Hepatocyte (in vitro differentiated cells): Measurements from ENCODE around the gene TRAF3. TPM values are rescaled to one million over a fixed set of nuclear protein-coding genes. Genes with fewer than 3 reads are reported as not detected.

Source experiments
- DNase-seq: peaks from one replicate; pipeline ENCODE4 v3.0.0-alpha.2; 2016; ENCODE audit warnings: low spot score
- H2AFZ ChIP-seq: fragments of 200-600 bp; sonication (generic); 2 replicates; pipeline ENCODE4 v1.6.0; 2016; ENCODE audit warnings: antibody characterized with exemption, mild to moderate bottlenecking
- H3K27ac ChIP-seq: fragments of 200-600 bp; sonication (generic); 2 replicates; pipeline ENCODE4 v1.5.1; 2016; ENCODE audit warnings: mild to moderate bottlenecking
- H3K27me3 ChIP-seq: fragments of 200-600 bp; sonication (generic); 2 replicates; pipeline ENCODE4 v1.6.1; 2016
- H3K36me3 ChIP-seq: fragments of 200-600 bp; sonication (generic); replicated peaks from 2 replicates; pipeline ENCODE4 v1.5.1; 2016; ENCODE audit warnings: low read depth; ENCODE audit not compliant: insufficient read depth
- H3K4me1 ChIP-seq: fragments of 200-600 bp; sonication (generic); 2 replicates; pipeline ENCODE4 v1.5.1; 2016; ENCODE audit warnings: mild to moderate bottlenecking, moderate library complexity; ENCODE audit not compliant: insufficient read depth
- H3K4me2 ChIP-seq: fragments of 200-600 bp; sonication (generic); 2 replicates; pipeline ENCODE4 v1.6.0; 2016
- H3K4me3 ChIP-seq: fragments of 200-600 bp; sonication (generic); 2 replicates; pipeline ENCODE4 v1.5.1; 2016; ENCODE audit warnings: mild to moderate bottlenecking
- H3K79me2 ChIP-seq: fragments of 200-600 bp; sonication (generic); 2 replicates; pipeline ENCODE4 v1.6.0; 2017; ENCODE audit warnings: mild to moderate bottlenecking
- H3K9me2 ChIP-seq: fragments of 200-600 bp; sonication (generic); replicated peaks from 2 replicates; pipeline ENCODE4 v1.6.0; 2017; ENCODE audit warnings: mild to moderate bottlenecking; ENCODE audit not compliant: insufficient read depth
- H3K9me3 ChIP-seq: fragments of 200-600 bp; sonication (generic); 2 replicates; pipeline ENCODE4 v1.5.1; 2016; ENCODE audit warnings: low read depth, mild to moderate bottlenecking
- H4K20me1 ChIP-seq: fragments of 200-600 bp; sonication (generic); 2 replicates; pipeline ENCODE4 v1.6.0; 2016; ENCODE audit warnings: mild to moderate bottlenecking; ENCODE audit not compliant: insufficient read depth, poor library complexity, severe bottlenecking
- CTCF ChIP-seq: fragments of 200-600 bp; sonication (generic); IDR thresholded peaks from 2 replicates; pipeline ENCODE4 v1.5.1; 2016; ENCODE audit warnings: antibody characterized with exemption, mild to moderate bottlenecking; ENCODE audit not compliant: poor library complexity
- EZH2 ChIP-seq: fragments of 200-600 bp; sonication (generic); IDR thresholded peaks from 2 replicates; pipeline ENCODE4 v1.6.1; 2016; ENCODE audit warnings: antibody characterized with exemption, mild to moderate bottlenecking, borderline replicate concordance
- EZH2phosphoT487 ChIP-seq: fragments of 200-600 bp; sonication (generic); IDR thresholded peaks from one replicate; pipeline ENCODE4 v1.6.1; 2018; ENCODE audit warnings: antibody characterized with exemption, mild to moderate bottlenecking, low read depth, moderate library complexity; ENCODE audit not compliant: unreplicated experiment, severe bottlenecking
- WGBS: methylation state at CpG from one replicate; pipeline ENCODE4 v1.1.6; 2016; ENCODE audit warnings: low lambda C conversion rate; ENCODE audit errors: missing lambda C conversion rate; 5-methylcytosine and 5-hydroxymethylcytosine counted together
- polyA plus RNA-seq: library from polyadenylated mRNA; unstranded; fragments of >200 nt; fragmentation: Nextera tagmentation; extraction: Ambion mirVana; gene quantifications from 2 replicates; pipeline ENCODE4 v1.2.1, GENCODE V29; 2016
- total RNA-seq: library from RNA; depleted of rRNA; stranded (reverse); fragments of >200 nt; gene quantifications from 2 replicates; pipeline ENCODE4 v1.2.3, GENCODE V29; 2014

TRAF3 gene
- total and polyA plus RNA-seq, 2 experiments from 2014 or later: 8.0 to 15.8 TPM

GRCh38 chr14:102870994-102871831 lies 94.0 kb downstream of the TRAF3 start:
- H3K79me2 ChIP-seq: peaks cover 3% of the 10 kb centered on the region
- no peak overlapping the region for H3K4me3 ChIP-seq
- no peaks in the 10 kb centered on the region for H3K9me2 ChIP-seq
- no peak for TF ChIP-seq EZH2
- TF ChIP-seq CTCF: no peak
- TF ChIP-seq EZH2phosphoT487: no peak
- no peak for DNase-seq
- no peaks in the 10 kb centered on the region for H3K27me3 ChIP-seq
- peaks cover 15% of the 10 kb centered on the region for H3K4me1 ChIP-seq
- H2AFZ ChIP-seq: no peak overlapping the region
- H4K20me1 ChIP-seq: no peaks in the 10 kb centered on the region
- no peak overlapping the region for H3K4me2 ChIP-seq
- no peaks in the 10 kb centered on the region for H3K9me3 ChIP-seq
- H3K27ac ChIP-seq: no peak overlapping the region
- 83% methylated on average over 8 of the region's 10 CpGs for WGBS
- H3K36me3 ChIP-seq: no peaks in the 10 kb centered on the region

DNA sequence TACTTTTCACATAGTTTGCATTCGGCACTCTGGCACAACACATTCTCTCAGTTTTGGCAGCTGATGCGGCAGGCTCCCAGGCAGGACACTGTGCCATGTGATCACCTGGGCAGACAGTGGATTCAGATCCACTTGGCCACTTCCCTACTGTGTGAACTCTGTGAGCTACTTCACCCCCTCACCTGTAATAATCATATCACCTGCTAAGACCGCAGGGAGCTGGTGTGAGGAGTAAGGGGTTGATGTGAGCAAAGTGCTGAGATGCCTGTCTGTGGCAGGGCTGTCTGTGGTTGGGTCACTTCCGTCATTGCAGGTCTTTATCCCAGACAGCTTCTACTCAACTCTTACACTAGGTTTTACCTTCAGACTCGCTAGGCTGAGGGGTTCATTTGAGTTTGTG lies 94.8 kb downstream of the TRAF3 start:
- Histone ChIP-seq H3K4me3 (no peak overlapping the region), H3K79me2 (peaks cover 3% of the 10 kb centered on the region), H3K4me1 (peaks cover 15% of the 10 kb centered on the region), H3K9me2 (no peaks in the 10 kb centered on the region), H3K27me3 (no peaks in the 10 kb centered on the region), H2AFZ (no peak overlapping the region), H3K27ac (no peak overlapping the region), H3K36me3 (no peaks in the 10 kb centered on the region), H3K9me3 (no peaks in the 10 kb centered on the region), H3K4me2 (no peak overlapping the region), H4K20me1 (no peaks in the 10 kb centered on the region)
- no peak for DNase-seq
- WGBS: 94% methylated on average over 5 of the region's 5 CpGs
- TF ChIP-seq EZH2 (no peak), EZH2phosphoT487 (no peak), CTCF (no peak)

DNA sequence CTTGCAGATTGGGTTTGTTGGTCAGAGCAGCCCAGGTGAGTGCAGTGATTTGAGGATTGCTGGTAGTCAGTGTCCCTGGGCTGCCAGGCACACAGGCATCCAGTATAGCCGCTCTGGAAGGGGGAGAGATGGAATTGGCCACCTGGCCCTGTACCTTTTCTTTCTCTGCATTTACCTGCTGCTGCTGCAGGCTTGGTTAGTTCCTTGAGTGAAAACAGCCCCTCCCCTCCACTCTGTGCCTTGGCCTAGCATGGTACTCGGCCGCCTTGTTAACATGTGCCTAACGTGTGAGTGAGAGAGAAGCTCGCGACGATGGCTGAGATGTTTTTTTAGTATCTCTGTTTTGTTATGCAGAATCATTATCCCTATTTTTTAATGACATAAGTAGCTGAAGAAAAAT lies 95.9 kb downstream of the TRAF3 start:
- Histone ChIP-seq H3K79me2 (peaks cover 3% of the 10 kb centered on the region), H3K27me3 (no peaks in the 10 kb centered on the region), H3K4me2 (no peak overlapping the region), H3K4me1 (peaks cover 13% of the 10 kb centered on the region), H3K9me2 (no peaks in the 10 kb centered on the region), H3K36me3 (no peaks in the 10 kb centered on the region), H3K4me3 (no peak overlapping the region), H2AFZ (no peak overlapping the region), H4K20me1 (no peaks in the 10 kb centered on the region), H3K27ac (peak overlapping the region; percentile 68), H3K9me3 (no peaks in the 10 kb centered on the region)
- 73% methylated on average over 7 of the region's 7 CpGs for WGBS
- no peak for TF ChIP-seq CTCF
- TF ChIP-seq EZH2: no peak
- TF ChIP-seq EZH2phosphoT487: no peak
- DNase-seq: peak; percentile 39
